ENCODE data around the gene MXI1. TPM values are rescaled to one million over a fixed set of nuclear protein-coding genes. Genes with fewer than 3 reads are reported as not detected.

The MXI1 gene
- total RNA-seq, 1 experiment from 2014 or later: 25.8 TPM

DNA sequence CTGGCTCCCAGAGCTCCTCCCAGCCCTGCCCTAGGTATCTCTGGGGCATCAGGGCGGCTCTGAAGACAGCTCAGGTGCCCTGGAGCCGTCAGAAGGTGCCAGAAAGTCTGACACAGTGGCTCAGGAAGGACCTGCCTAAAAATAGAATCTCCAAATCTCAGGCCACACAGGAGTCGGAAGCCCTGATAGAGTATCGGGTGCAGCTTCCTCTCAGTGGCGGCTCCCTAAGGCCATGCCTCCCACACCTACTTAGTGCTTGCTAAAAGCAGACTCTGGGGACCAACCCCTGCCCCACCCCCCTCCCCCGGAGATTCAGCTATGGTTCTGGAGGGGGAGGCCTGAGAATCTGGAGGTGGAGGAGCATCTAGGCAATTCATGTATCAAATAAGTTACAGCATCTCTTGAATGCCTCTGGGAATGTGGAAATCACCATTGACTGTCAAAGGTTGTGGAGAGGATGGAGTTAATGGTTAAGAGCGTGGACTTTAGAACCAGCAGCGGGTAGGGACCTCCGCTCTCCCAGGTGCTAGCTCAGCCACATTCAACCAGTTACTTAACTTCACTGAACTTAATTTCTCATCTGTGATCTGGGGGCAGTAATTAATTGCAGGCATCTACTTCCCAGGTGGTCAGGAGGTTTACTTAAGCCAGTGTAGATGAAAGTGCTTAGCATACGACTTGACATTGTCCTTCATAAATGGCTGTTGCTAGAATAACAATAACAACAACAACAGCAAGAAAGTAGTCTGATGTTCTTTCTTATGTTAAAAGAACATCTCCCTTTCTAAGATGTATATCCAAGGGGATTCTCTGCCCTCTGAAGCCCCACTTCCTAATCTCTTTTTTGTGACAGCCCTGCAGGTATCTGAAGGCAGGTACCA lies 38.6 kb upstream of the MXI1 start:
- Histone ChIP-seq H3K4me1 (replicated peaks; ENCODE audit: insufficient read depth) (0 out of 2 replicates have a peak, but pooled peaks cover 7% of the 10 kb centered on the region), H3F3A (ENCODE audit: insufficient read depth, low read depth) (no peaks in the 10 kb centered on the region), H3K4me2 (no peak overlapping the region), H3K36me3 (ENCODE audit: low read depth) (no peaks in the 10 kb centered on the region), H3K27ac (no peak overlapping the region), H3K27me3 (ENCODE audit: insufficient read depth, low read depth) (peaks cover 3% of the 10 kb centered on the region; the same call in 1 of the 2 replicates), H3K4me3 (no peak overlapping the region), H3K9me2 (ENCODE audit: insufficient read depth) (no peaks in the 10 kb centered on the region), H4K20me1 (ENCODE audit: insufficient read depth) (no peaks in the 10 kb centered on the region), H3K79me2 (ENCODE audit: low read depth) (no peaks in the 10 kb centered on the region), H3K9me3 (ENCODE audit: insufficient read depth, low read depth) (no peaks in the 10 kb centered on the region), H2AFZ (no peak overlapping the region)
- ChIA-PET POLR2A (ENCODE audit: unreplicated experiment) (no interaction called here), CTCF (no interaction called here)
- TF ChIP-seq, protein P1, sequence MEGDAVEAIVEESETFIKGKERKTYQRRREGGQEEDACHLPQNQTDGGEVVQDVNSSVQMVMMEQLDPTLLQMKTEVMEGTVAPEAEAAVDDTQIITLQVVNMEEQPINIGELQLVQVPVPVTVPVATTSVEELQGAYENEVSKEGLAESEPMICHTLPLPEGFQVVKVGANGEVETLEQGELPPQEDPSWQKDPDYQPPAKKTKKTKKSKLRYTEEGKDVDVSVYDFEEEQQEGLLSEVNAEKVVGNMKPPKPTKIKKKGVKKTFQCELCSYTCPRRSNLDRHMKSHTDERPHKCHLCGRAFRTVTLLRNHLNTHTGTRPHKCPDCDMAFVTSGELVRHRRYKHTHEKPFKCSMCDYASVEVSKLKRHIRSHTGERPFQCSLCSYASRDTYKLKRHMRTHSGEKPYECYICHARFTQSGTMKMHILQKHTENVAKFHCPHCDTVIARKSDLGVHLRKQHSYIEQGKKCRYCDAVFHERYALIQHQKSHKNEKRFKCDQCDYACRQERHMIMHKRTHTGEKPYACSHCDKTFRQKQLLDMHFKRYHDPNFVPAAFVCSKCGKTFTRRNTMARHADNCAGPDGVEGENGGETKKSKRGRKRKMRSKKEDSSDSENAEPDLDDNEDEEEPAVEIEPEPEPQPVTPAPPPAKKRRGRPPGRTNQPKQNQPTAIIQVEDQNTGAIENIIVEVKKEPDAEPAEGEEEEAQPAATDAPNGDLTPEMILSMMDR (conservative IDR thresholded peaks at IDR 0.05): no peak
- TF ChIP-seq EZH2 (IDR thresholded peaks at IDR 0.05; ENCODE audit: low read depth): no peak
- BruUV-seq (replicated peaks): no TSS peak
- intact Hi-C loops (cut with micrococcal nuclease; ENCODE audit: unreplicated experiment): no loop called here
- no peak for DNase-seq

GRCh38 chr10:110169586-110169985 lies 37.8 kb upstream of the MXI1 start:
- DNase-seq: no peak
- Histone ChIP-seq H3K4me3 (no peak overlapping the region), H3K4me2 (no peak overlapping the region), H3K27me3 (ENCODE audit: insufficient read depth, low read depth) (peaks cover 3% of the 10 kb centered on the region; the same call in 1 of the 2 replicates), H3K79me2 (ENCODE audit: low read depth) (no peaks in the 10 kb centered on the region), H3K36me3 (ENCODE audit: low read depth) (no peaks in the 10 kb centered on the region), H3K27ac (no peak overlapping the region), H3K4me1 (replicated peaks; ENCODE audit: insufficient read depth) (0 out of 2 replicates have a peak, but pooled peaks cover 7% of the 10 kb centered on the region), H3K9me2 (ENCODE audit: insufficient read depth) (no peaks in the 10 kb centered on the region), H3K9me3 (ENCODE audit: insufficient read depth, low read depth) (no peaks in the 10 kb centered on the region), H3F3A (ENCODE audit: insufficient read depth, low read depth) (no peaks in the 10 kb centered on the region), H4K20me1 (ENCODE audit: insufficient read depth) (no peaks in the 10 kb centered on the region), H2AFZ (no peak overlapping the region)
- no TSS peak for BruUV-seq (replicated peaks)
- TF ChIP-seq EZH2 (IDR thresholded peaks at IDR 0.05; ENCODE audit: low read depth): no peak
- TF ChIP-seq, protein P1 (conservative IDR thresholded peaks at IDR 0.05): no peak
- ChIA-PET CTCF (no interaction called here), POLR2A (ENCODE audit: unreplicated experiment) (no interaction called here)
- intact Hi-C loops (cut with micrococcal nuclease; ENCODE audit: unreplicated experiment): no loop called here

DNA sequence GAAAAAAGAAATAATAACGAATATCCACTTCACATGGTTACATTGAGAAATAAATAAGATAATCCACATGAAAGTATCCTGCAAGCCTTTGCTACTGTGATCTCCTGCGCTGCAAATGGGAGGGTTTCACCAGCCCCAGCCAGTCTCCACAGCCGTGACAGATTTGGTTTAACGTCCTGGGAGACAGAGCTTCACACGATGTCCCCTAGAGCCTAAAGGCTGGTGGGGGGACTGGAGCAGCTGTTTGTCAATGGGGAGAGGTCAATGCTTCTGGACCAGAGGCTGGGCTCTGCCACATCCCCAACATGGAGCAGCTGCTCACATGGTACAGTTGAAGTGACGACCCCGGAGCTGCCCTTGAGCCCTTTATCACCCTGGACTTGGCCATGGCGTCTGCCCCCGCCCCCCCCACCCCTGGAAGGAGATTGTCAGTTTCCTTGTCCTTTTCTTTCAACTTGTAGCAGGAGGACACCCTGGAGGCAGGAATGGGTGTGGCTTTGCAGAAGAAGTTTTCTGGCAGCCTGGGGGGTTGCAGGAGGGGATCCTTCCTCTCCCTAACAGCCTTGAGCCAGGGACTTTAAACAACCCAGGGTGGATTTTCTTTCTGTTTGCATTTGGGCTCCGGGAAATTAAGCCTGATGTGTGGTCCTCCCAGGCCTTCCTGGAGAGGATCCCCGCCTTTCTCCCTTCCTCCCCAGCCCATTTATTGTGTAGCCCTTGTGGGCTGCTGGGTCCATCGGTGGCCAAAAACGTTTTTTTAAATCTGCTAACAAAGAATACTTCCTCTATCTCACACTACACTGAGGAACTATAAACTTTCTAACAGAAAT lies 37.0 kb upstream of the MXI1 start:
- peaks cover 3% of the 10 kb centered on the region; the same call in 1 of the 2 replicates for H3K27me3 ChIP-seq (ENCODE audit: insufficient read depth, low read depth)
- no peaks in the 10 kb centered on the region for H3K9me3 ChIP-seq (ENCODE audit: insufficient read depth, low read depth)
- H3K4me3 ChIP-seq: no peak overlapping the region
- DNase-seq: no peak
- H3K9me2 ChIP-seq (ENCODE audit: insufficient read depth): no peaks in the 10 kb centered on the region
- no peak for TF ChIP-seq EZH2 (IDR thresholded peaks at IDR 0.05; ENCODE audit: low read depth)
- TF ChIP-seq, protein P1 (conservative IDR thresholded peaks at IDR 0.05): no peak
- H2AFZ ChIP-seq: no peak overlapping the region
- no peaks in the 10 kb centered on the region for H4K20me1 ChIP-seq (ENCODE audit: insufficient read depth)
- no TSS peak for BruUV-seq (replicated peaks)
- intact Hi-C loops (cut with micrococcal nuclease; ENCODE audit: unreplicated experiment): no loop called here
- no peak overlapping the region for H3K4me2 ChIP-seq
- H3K4me1 ChIP-seq (replicated peaks; ENCODE audit: insufficient read depth): 0 out of 2 replicates have a peak, but pooled peaks cover 7% of the 10 kb centered on the region
- CTCF ChIA-PET: no interaction called here
- H3K36me3 ChIP-seq (ENCODE audit: low read depth): no peaks in the 10 kb centered on the region
- no peaks in the 10 kb centered on the region for H3F3A ChIP-seq (ENCODE audit: insufficient read depth, low read depth)
- no peaks in the 10 kb centered on the region for H3K79me2 ChIP-seq (ENCODE audit: low read depth)
- POLR2A ChIA-PET (ENCODE audit: unreplicated experiment): no interaction called here
- H3K27ac ChIP-seq: no peak overlapping the region

Data from PC-9 (cell line).